ENCODE data around the gene CMTM8. TPM values are rescaled to one million over a fixed set of nuclear protein-coding genes. Genes with fewer than 3 reads are reported as not detected.

The CMTM8 gene
- total RNA-seq, 2 experiments from 2014 or later, result 6.1 to 7.5 TPM

DNA sequence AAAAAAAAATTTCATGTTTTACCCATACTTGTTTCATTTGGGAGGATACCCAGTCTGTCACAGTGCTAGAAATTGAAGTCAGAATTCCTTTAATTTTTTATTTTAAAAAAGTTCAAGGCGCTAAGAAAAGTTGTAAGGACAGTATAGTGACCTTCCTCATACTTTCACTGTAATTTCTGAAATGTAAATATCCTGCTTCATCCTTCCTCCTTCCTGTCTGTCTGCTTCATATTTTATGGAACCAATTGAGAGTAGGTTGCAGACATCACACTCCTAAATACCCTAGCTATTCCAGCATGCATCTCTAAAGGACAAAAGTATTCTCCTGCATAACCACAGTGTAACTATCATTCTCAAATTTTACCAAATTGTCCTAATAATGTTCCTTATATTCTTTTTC, 35.8 kb downstream of the CMTM8 start:
- intact Hi-C loops (cut with DNase I, micrococcal nuclease), result no loop called here
- ChIA-PET POLR2A (interaction anchor here (1.1 to 1.4 kb wide), 2 partner anchors 18 to 35 kb away, joined by 3 read pairs; no protein-coding TSS in a partner anchor), CTCF (interaction anchor here (1.2 kb wide), 1 partner anchor 97 kb away, joined by 3 read pairs; no protein-coding TSS in a partner anchor)
- no peaks in the 10 kb centered on the region for H3K9me3 Mint-ChIP-seq
- no peaks in the 10 kb centered on the region for H3K27me3 Mint-ChIP-seq
- Histone ChIP-seq H3K27ac (ENCODE audit: low read depth in 1 of 2, low read length in 2 of 2) (no peak overlapping the region), H3K4me1 (ENCODE audit: insufficient read depth, low read length) (peaks cover 4% of the 10 kb centered on the region), H3K4me3 (ENCODE audit: low read length) (no peak overlapping the region), H3K27me3 (ENCODE audit: control insufficient read depth in 1 of 2, insufficient read depth in 2 of 2, low read length in 2 of 2) (no peaks in the 10 kb centered on the region), H3K36me3 (ENCODE audit: insufficient read depth, low read length) (no peaks in the 10 kb centered on the region), H3K9me3 (ENCODE audit: control insufficient read depth in 1 of 2, insufficient read depth in 1 of 2, low read length in 2 of 2) (no peaks in the 10 kb centered on the region)
- ATAC-seq (ENCODE audit: poor library complexity) (no peak), DNase-seq (no peak)
- no peak overlapping the region for H3K4me3 Mint-ChIP-seq
- peaks cover 2% of the 10 kb centered on the region for H3K36me3 Mint-ChIP-seq (ENCODE audit: low read depth)
- TF ChIP-seq, protein P1, sequence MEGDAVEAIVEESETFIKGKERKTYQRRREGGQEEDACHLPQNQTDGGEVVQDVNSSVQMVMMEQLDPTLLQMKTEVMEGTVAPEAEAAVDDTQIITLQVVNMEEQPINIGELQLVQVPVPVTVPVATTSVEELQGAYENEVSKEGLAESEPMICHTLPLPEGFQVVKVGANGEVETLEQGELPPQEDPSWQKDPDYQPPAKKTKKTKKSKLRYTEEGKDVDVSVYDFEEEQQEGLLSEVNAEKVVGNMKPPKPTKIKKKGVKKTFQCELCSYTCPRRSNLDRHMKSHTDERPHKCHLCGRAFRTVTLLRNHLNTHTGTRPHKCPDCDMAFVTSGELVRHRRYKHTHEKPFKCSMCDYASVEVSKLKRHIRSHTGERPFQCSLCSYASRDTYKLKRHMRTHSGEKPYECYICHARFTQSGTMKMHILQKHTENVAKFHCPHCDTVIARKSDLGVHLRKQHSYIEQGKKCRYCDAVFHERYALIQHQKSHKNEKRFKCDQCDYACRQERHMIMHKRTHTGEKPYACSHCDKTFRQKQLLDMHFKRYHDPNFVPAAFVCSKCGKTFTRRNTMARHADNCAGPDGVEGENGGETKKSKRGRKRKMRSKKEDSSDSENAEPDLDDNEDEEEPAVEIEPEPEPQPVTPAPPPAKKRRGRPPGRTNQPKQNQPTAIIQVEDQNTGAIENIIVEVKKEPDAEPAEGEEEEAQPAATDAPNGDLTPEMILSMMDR (IDR thresholded peaks at IDR 0.05), result no peak
- H3K27ac Mint-ChIP-seq, result no peak overlapping the region
- H3K4me1 Mint-ChIP-seq (ENCODE audit: low read depth), result peaks cover 12% of the 10 kb centered on the region

DNA sequence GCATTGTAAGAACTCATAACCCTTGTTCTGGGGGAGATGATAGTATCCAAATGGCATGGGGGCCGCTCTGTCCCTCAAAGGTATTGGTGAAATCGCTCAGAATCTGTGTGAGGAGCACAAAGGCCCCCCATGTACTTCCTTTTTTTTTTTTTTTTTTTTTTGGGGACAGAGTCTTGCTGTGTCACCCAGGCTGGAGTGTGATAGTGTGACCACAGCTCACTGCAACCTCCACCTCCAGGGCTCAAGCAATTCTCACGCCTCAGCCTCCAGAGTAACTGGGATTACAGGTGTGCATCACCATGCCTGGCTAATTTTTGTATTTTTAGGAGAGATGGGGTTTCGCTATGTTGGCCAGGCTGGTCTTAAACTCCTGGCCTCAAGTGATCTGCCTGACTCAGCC, 37.0 kb downstream of the CMTM8 start:
- ATAC-seq (ENCODE audit: poor library complexity) (no peak), DNase-seq (no peak)
- Histone ChIP-seq H3K9me3 (ENCODE audit: control insufficient read depth in 1 of 2, insufficient read depth in 1 of 2, low read length in 2 of 2) (no peaks in the 10 kb centered on the region), H3K4me3 (ENCODE audit: low read length) (no peak overlapping the region), H3K27ac (ENCODE audit: low read depth in 1 of 2, low read length in 2 of 2) (no peak overlapping the region), H3K36me3 (ENCODE audit: insufficient read depth, low read length) (no peaks in the 10 kb centered on the region), H3K27me3 (ENCODE audit: control insufficient read depth in 1 of 2, insufficient read depth in 2 of 2, low read length in 2 of 2) (no peaks in the 10 kb centered on the region), H3K4me1 (ENCODE audit: insufficient read depth, low read length) (peaks cover 4% of the 10 kb centered on the region)
- Mint-ChIP-seq H3K9me3 (no peaks in the 10 kb centered on the region), H3K27me3 (no peaks in the 10 kb centered on the region), H3K36me3 (ENCODE audit: low read depth) (no peaks in the 10 kb centered on the region), H3K4me3 (no peak overlapping the region), H3K4me1 (ENCODE audit: low read depth) (peaks cover 12% of the 10 kb centered on the region), H3K27ac (no peak overlapping the region)
- POLR2A ChIA-PET, result no interaction called here
- TF ChIP-seq, protein P1 (IDR thresholded peaks at IDR 0.05), result no peak
- CTCF ChIA-PET, result no interaction called here
- intact Hi-C loops (cut with DNase I, micrococcal nuclease), result no loop called here

DNA sequence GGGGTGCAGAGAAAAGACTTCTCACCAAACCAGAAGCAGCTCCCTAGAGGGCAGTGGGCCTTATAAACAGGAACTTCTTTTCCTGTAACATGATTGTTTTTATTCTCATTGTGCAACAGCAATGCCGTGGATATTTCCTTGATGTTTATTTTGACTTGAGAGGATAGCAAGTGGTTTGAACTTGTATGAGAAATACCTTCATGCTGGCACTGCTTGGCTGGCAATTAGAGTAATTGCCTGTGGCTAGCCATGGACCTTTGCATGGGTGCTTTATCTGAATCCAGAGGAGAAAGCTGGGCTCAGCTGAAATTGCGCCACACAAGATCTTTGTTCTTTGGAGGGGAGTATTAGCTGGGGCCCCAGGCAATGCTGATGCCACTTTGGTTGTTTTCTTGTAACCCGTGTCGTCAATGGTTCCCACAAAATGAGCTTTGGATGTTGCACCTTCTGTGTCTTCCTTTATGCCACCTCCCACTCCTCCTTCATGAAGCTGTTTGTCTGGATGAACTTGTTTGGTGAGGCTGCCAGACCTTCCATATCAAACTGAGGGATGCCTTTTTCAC, 37.9 kb downstream of the CMTM8 start:
- Mint-ChIP-seq H3K4me3 (no peak overlapping the region), H3K36me3 (ENCODE audit: low read depth) (no peaks in the 10 kb centered on the region), H3K27ac (no peak overlapping the region), H3K9me3 (no peaks in the 10 kb centered on the region), H3K27me3 (no peaks in the 10 kb centered on the region), H3K4me1 (ENCODE audit: low read depth) (peaks cover 12% of the 10 kb centered on the region)
- DNase-seq (no peak), ATAC-seq (ENCODE audit: poor library complexity) (no peak)
- ChIA-PET CTCF (interaction anchor here (1.0 kb wide), 1 partner anchor 36 kb away, joined by 3 read pairs; no protein-coding TSS in a partner anchor), POLR2A (interaction anchor here (0.7 kb wide), 1 partner anchor 38 kb away, joined by 3 read pairs; the partner anchor contains the start of gene CMTM8)
- Histone ChIP-seq H3K27me3 (ENCODE audit: control insufficient read depth in 1 of 2, insufficient read depth in 2 of 2, low read length in 2 of 2) (no peaks in the 10 kb centered on the region), H3K4me1 (ENCODE audit: insufficient read depth, low read length) (peaks cover 4% of the 10 kb centered on the region), H3K36me3 (ENCODE audit: insufficient read depth, low read length) (no peaks in the 10 kb centered on the region), H3K4me3 (ENCODE audit: low read length) (no peak overlapping the region), H3K27ac (ENCODE audit: low read depth in 1 of 2, low read length in 2 of 2) (no peak overlapping the region), H3K9me3 (ENCODE audit: control insufficient read depth in 1 of 2, insufficient read depth in 1 of 2, low read length in 2 of 2) (no peaks in the 10 kb centered on the region)
- TF ChIP-seq, protein P1 (IDR thresholded peaks at IDR 0.05), result no peak
- intact Hi-C loops (cut with DNase I, micrococcal nuclease), result no loop called here
